ENCODE measurements around the gene MGAT1. TPM values are rescaled to one million over a fixed set of nuclear protein-coding genes. Genes with fewer than 3 reads are reported as not detected.
A peak's percentile ranks its signal among the peaks of the same experiment; 100 is the strongest.
"Not testable (repeated sequence)": the region's sequence is repeated elsewhere in the genome, so short reads cannot be mapped to it uniquely, and the experiment has no call there.

MGAT1 gene
- polyA plus RNA-seq (ENCODE audit: insufficient read length in 10 of 10), result 10 to 100 TPM; 65.3 to 98.3 (median 78.1) TPM
- long read RNA-seq, donor 1, transcript MGAT1-201 (2 exons, 2,761 nt), result major isoform, 15 of 20 reads
- long read RNA-seq, donor 1, partial matches to known transcripts, result 0 of 20 reads
- long read RNA-seq, donor 1, other reads (novel, unspliced or antisense), result 0 of 20 reads
- long read RNA-seq, donor 2, transcript MGAT1-201 (2 exons, 2,761 nt), result major isoform, 15 of 23 reads
- long read RNA-seq, donor 2, transcript MGAT1-203 (3 exons, 3,077 nt), result minor isoform, 6 of 23 reads
- long read RNA-seq, donor 2, partial matches to known transcripts, result 0 of 23 reads
- long read RNA-seq, donor 2, other reads (novel, unspliced or antisense), result 0 of 23 reads
- long read RNA-seq, donor 3, result 0 reads
- long read RNA-seq, donor 4, transcript MGAT1-201 (2 exons, 2,761 nt), result major isoform, 16 of 21 reads
- long read RNA-seq, donor 4, partial matches to known transcripts, result 0 of 21 reads
- long read RNA-seq, donor 4, other reads (novel, unspliced or antisense), result 0 of 21 reads
- long read RNA-seq, donor 5, transcript MGAT1-203 (3 exons, 3,077 nt), result minor isoform, 9 of 57 reads
- long read RNA-seq, donor 5, transcript MGAT1-201 (2 exons, 2,761 nt), result major isoform, 42 of 57 reads
- long read RNA-seq, donor 5, partial matches to known transcripts, result 0 of 57 reads
- long read RNA-seq, donor 5, other reads (novel, unspliced or antisense), result 0 of 57 reads
- long read RNA-seq, donor 6, transcript MGAT1-203 (3 exons, 3,077 nt), result minor isoform, 7 of 32 reads
- long read RNA-seq, donor 6, transcript MGAT1-201 (2 exons, 2,761 nt), result major isoform, 23 of 32 reads
- long read RNA-seq, donor 6, partial matches to known transcripts, result 0 of 32 reads
- long read RNA-seq, donor 6, other reads (novel, unspliced or antisense), result 0 of 32 reads
- long read RNA-seq, donor 7, transcript MGAT1-203 (3 exons, 3,077 nt), result minor isoform, 5 of 30 reads
- long read RNA-seq, donor 7, transcript MGAT1-201 (2 exons, 2,761 nt), result major isoform, 20 of 30 reads
- long read RNA-seq, donor 7, partial matches to known transcripts, result 0 of 30 reads
- long read RNA-seq, donor 7, other reads (novel, unspliced or antisense), result 0 of 30 reads
- long read RNA-seq, donor 8, transcript MGAT1-201 (2 exons, 2,761 nt), result major isoform, 10 of 22 reads
- long read RNA-seq, donor 8, transcript MGAT1-203 (3 exons, 3,077 nt), result minor isoform, 7 of 22 reads
- long read RNA-seq, donor 8, partial matches to known transcripts, result 0 of 22 reads
- long read RNA-seq, donor 8, other reads (novel, unspliced or antisense), result 0 of 22 reads
- long read RNA-seq, donor 9, partial matches to known transcripts, result 0 of 4 reads
- long read RNA-seq, donor 9, other reads (novel, unspliced or antisense), result 0 of 4 reads

GRCh38 chr5:180802325-180803180, at the start of gene MGAT1:
Gene MGAT1 (minus strand): TSS chr5:180802806. CDS start chr5:180792971, 9,835 bp downstream.
- peak; percentile 74 to 95 (median 89) for DNase-seq

- DNase-seq, result no peak
These were observed 48.0 kb upstream of the MGAT1 start for GRCh38 chr5:180850434-180851078.

GRCh38 chr5:180849827-180850226, 47.2 kb upstream of the MGAT1 start:
- DNase-seq, result no peak

GRCh38 chr5:180848878-180849277, 46.3 kb upstream of the MGAT1 start:
- no peak for DNase-seq

- DNase-seq, result no peak
These were observed 45.7 kb upstream of the MGAT1 start for GRCh38 chr5:180848265-180848664.

GRCh38 chr5:180847026-180847425, 44.4 kb upstream of the MGAT1 start:
- no peak for DNase-seq

- DNase-seq, result no peak
These were observed 42.3 kb upstream of the MGAT1 start for GRCh38 chr5:180844858-180845257.

GRCh38 chr5:180844432-180844831, 41.8 kb upstream of the MGAT1 start:
- no peak for DNase-seq

- no peak for DNase-seq
These were observed 37.3 kb upstream of the MGAT1 start for GRCh38 chr5:180839935-180840334.

GRCh38 chr5:180839227-180839626, 36.6 kb upstream of the MGAT1 start:
- DNase-seq, result no peak

- DNase-seq, result no peak
These were observed 34.9 kb upstream of the MGAT1 start for GRCh38 chr5:180837478-180837877.

- DNase-seq, result no peak
These were observed 30.0 kb upstream of the MGAT1 start for GRCh38 chr5:180832638-180833068.

- peak; percentile 70 to 94 (median 86) for DNase-seq
These were observed 28.8 kb upstream of the MGAT1 start for GRCh38 chr5:180831139-180832093.

- no peak for DNase-seq
These were observed 27.9 kb upstream of the MGAT1 start for GRCh38 chr5:180830253-180831138.

GRCh38 chr5:180829726-180830125, 27.1 kb upstream of the MGAT1 start:
- DNase-seq, result no peak

GRCh38 chr5:180828756-180829531, 26.3 kb upstream of the MGAT1 start:
- DNase-seq, result not testable (repeated sequence)

- not testable (repeated sequence) for DNase-seq
These were observed 24.8 kb upstream of the MGAT1 start for GRCh38 chr5:180827374-180827773.

Data from muscle of back (tissue), 13 donors.